Right cardiac atrium (tissue), 5 donors: ENCODE measurements around the gene RNU5B-1. TPM values are rescaled to one million over a fixed set of nuclear protein-coding genes. Genes with fewer than 3 reads are reported as not detected.

Experiments
- ATAC-seq, 2 donors: fragments of 200-7000 bp; cut with Tn5 transposase; one replicate each; pipeline versions ENCODE4 v1.8.0 to v1.9.1; 2020; ENCODE audit warnings: moderate library complexity in 2 of 2, mild to moderate bottlenecking in 1 of 2
- DNase-seq, 3 donors: peaks; one replicate each; pipeline ENCODE4 v3.0.0-alpha.2; 2020
- H3K27ac ChIP-seq: one replicate; pipeline ENCODE4 v1.5.1; 2013; ENCODE audit warnings: mild to moderate bottlenecking, low read length, control low read depth, moderate library complexity
- H3K27me3 ChIP-seq: one replicate; pipeline ENCODE4 v1.6.1; 2013; ENCODE audit not compliant: control insufficient read depth, insufficient read depth
- H3K4me1 ChIP-seq: one replicate; pipeline ENCODE4 v1.6.1; 2013; ENCODE audit warnings: low read length; ENCODE audit not compliant: control insufficient read depth, insufficient read depth
- H3K4me3 ChIP-seq: one replicate; pipeline ENCODE4 v1.5.1; 2013; ENCODE audit warnings: low read length, control low read depth
- H3K9me3 ChIP-seq: one replicate; pipeline ENCODE4 v1.6.1; 2013; ENCODE audit warnings: low read length; ENCODE audit not compliant: control insufficient read depth
- WGBS: extraction: QIAGEN DNeasy Blood & Tissue Kit; methylation state at CpG from one replicate; pipeline ENCODE4 v1.1.7; 2013; 5-methylcytosine and 5-hydroxymethylcytosine counted together
- intact Hi-C, 4 donors: fragments of 100-400 bp; cut with DNase I; formaldehyde crosslinking; loops; one replicate each; pipeline versions ENCODE4 v1.11.0 to v1.14.0; 2022 to 2023
- polyA plus RNA-seq: library from polyadenylated mRNA; stranded (reverse); fragments of 200-250 nt; gene quantifications from one replicate; pipeline ENCODE4 v1.2.3, GENCODE V29; 2013
- total RNA-seq, 4 donors: library from RNA; stranded (reverse); fragmentation: NEBNext Ultra II Directional; extraction: Animal tissue kit (Norgen Biotek cat#: 25700); gene quantifications; one replicate each; pipeline ENCODE4 v1.2.1, GENCODE V29; 2021
- donor health status: healthy with polysubstance abuse.
- donor health status: DM: no; HTN: yes; CAD: no.
- donor health status: DM: no; HTN: no; CAD: no.
- donor health status: DM: no; HTN: yes; CAD: no; lungs with severe emphysema.
- donor health status: DM: yes; HTN: yes; CAD: no.

Gene RNU5B-1
- total and polyA plus RNA-seq, 5 donors = 16.9 to 71.0 (median 42.7) TPM; not detected in 1

GRCh38 chr15:65335278-65336055, 31.0 kb downstream of the RNU5B-1 start:
- H3K4me3 ChIP-seq = no peak overlapping the region
- DNase-seq = no peak
- no peaks in the 10 kb centered on the region for H3K9me3 ChIP-seq
- 92% methylated on average over 19 of the region's 19 CpGs for WGBS
- intact Hi-C loops = no loop called here
- no peak overlapping the region for H3K27ac ChIP-seq
- ATAC-seq = no peak
- H3K27me3 ChIP-seq = no peaks in the 10 kb centered on the region
- H3K4me1 ChIP-seq = no peaks in the 10 kb centered on the region

DNA sequence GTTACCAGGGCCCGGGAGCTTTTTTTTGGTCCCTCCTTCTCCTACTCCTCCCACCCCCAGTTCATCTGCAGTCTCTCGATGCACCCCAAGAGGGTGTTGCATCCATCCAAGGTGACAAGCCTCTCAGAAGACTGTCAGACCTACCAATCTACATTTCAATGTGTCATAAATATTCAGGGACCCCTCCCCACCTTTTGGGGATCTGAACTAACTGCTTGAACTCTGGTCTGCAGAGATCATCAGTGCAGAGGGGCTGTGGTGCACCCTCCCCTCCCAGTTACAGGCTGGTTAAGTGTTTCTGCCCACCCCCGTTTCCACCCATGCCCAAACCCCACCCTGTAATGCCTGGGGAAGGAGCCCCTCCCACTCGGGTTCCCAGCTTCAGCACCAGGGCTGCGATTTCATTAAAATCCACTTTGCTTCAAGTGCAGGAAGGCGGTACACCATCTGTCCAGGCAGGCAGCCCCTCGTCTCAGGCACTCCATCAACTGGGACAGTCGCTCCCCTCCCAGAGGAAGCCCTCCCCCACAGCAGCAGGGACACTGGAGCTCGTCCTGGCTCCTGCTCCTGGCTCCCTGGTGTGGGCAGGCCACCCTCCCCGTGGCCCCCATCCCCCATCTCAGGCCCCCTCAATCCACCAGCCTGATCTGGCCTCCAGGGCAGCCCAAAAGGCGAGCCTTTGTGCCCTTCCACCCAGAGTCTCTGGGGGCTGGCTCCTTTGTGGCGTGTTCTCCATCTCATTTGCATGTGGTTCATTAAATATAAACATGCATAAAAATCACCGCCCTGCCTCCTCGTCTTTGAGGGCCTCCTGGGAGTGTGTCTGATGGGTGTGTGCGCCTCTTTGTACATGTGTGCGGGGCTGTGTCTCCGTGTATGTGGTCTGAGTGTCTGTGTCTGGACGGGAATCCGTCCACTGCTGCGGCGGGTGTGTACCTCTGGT, 32.3 kb downstream of the RNU5B-1 start:
- no peak for ATAC-seq
- Histone ChIP-seq H3K9me3 (no peaks in the 10 kb centered on the region), H3K4me3 (no peak overlapping the region), H3K4me1 (no peaks in the 10 kb centered on the region), H3K27ac (no peak overlapping the region), H3K27me3 (no peaks in the 10 kb centered on the region)
- WGBS = 69% methylated on average over 21 of the region's 21 CpGs
- no peak for DNase-seq
- intact Hi-C loops = no loop called here

GRCh38 chr15:65337436-65338070, 33.1 kb downstream of the RNU5B-1 start:
- no peaks in the 10 kb centered on the region for H3K9me3 ChIP-seq
- no peak overlapping the region for H3K27ac ChIP-seq
- intact Hi-C loops = no loop called here
- H3K4me3 ChIP-seq = no peak overlapping the region
- DNase-seq (no peak), ATAC-seq (no peak)
- no peaks in the 10 kb centered on the region for H3K4me1 ChIP-seq
- 69% methylated on average over 6 of the region's 6 CpGs for WGBS
- H3K27me3 ChIP-seq = no peaks in the 10 kb centered on the region

- intact Hi-C loops = no loop called here
- H3K4me1 ChIP-seq = no peaks in the 10 kb centered on the region
- no peak overlapping the region for H3K27ac ChIP-seq
- DNase-seq = no peak
- no peaks in the 10 kb centered on the region for H3K9me3 ChIP-seq
- 82% methylated on average over 3 of the region's 3 CpGs for WGBS
- H3K4me3 ChIP-seq = no peak overlapping the region
- H3K27me3 ChIP-seq = no peaks in the 10 kb centered on the region
- no peak for ATAC-seq
Measured at GRCh38 chr15:65338366-65338765, 33.9 kb downstream of the RNU5B-1 start.

- 94% methylated on average over 8 of the region's 8 CpGs for WGBS
Measured at GRCh38 chr15:65338823-65339222, 34.3 kb downstream of the RNU5B-1 start.

DNA sequence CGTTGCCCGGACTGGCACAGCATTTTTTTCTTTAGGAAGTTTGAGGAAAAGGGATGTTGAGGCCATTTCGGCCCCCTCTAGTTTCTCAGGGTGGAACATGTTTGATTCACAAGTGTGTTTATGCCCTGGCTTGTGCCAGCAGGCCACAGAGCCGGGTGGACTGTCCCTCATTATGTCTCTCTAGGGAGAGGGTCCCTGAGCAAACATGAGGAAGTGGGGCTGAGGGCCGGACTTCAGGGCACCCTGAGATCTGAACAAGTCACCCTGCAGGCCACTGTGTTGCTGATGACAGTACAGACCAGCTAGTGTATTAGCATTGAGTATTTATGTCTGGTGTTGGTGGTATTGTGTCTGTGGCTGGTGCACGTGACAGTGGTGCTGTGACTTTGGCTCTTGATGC, 34.9 kb downstream of the RNU5B-1 start:
- DNase-seq = no peak
- WGBS = 82% methylated on average over 6 of the region's 6 CpGs
- Histone ChIP-seq H3K4me1 (no peaks in the 10 kb centered on the region), H3K27me3 (no peaks in the 10 kb centered on the region), H3K4me3 (no peak overlapping the region), H3K27ac (no peak overlapping the region), H3K9me3 (no peaks in the 10 kb centered on the region)
- ATAC-seq = no peak
- intact Hi-C loops = no loop called here

More at GRCh38 chr15:65338823-65339222, 34.3 kb downstream of the RNU5B-1 start:
- Histone ChIP-seq H3K27me3 (no peaks in the 10 kb centered on the region), H3K27ac (no peak overlapping the region), H3K4me1 (no peaks in the 10 kb centered on the region), H3K9me3 (no peaks in the 10 kb centered on the region), H3K4me3 (no peak overlapping the region)
- intact Hi-C loops = no loop called here
- DNase-seq = no peak
- no peak for ATAC-seq

GRCh38 chr15:65339920-65340319, 35.4 kb downstream of the RNU5B-1 start:
- Histone ChIP-seq H3K4me1 (no peaks in the 10 kb centered on the region), H3K9me3 (no peaks in the 10 kb centered on the region), H3K4me3 (no peak overlapping the region), H3K27me3 (no peaks in the 10 kb centered on the region), H3K27ac (no peak overlapping the region)
- DNase-seq (no peak), ATAC-seq (no peak)
- 57% methylated on average over 7 of the region's 7 CpGs for WGBS
- intact Hi-C loops = no loop called here

GRCh38 chr15:65342493-65342892, 38.0 kb downstream of the RNU5B-1 start:
- intact Hi-C loops = no loop called here
- ATAC-seq (no peak), DNase-seq (no peak)
- Histone ChIP-seq H3K27me3 (no peaks in the 10 kb centered on the region), H3K9me3 (no peaks in the 10 kb centered on the region), H3K4me3 (no peak overlapping the region), H3K4me1 (no peaks in the 10 kb centered on the region), H3K27ac (no peak overlapping the region)
- 89% methylated on average over 9 of the region's 9 CpGs for WGBS

DNA sequence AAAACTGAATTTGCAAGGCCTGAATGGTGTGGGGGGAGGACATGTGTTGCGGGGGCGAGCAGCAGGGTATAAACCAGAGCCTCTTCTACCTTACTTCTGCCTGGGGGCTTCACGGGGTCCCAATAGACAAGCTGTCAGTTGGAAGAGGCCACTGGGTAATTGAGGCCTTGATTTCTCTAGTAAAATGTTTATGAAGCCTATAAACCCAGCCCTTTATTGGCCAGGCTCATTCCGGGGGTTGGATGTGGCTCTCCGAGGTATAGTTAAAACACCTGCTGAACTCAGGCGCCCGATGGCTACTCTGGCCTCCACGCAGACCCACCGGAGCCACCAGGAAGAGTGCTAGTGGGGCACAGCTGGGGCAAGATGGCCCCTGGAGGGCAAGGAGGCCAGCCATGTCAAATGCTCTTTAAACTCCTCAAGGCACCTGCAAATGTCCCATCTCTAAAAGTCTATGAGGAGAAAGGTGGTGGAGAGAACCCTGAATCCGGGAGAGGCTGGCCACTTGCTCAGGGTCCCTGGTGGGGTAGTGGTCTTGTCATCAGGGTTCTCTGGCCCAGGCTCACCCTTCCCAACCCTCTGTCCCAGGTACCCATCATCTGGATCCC, 39.0 kb downstream of the RNU5B-1 start:
- 92% methylated on average over 10 of the region's 10 CpGs for WGBS
- Histone ChIP-seq H3K4me1 (no peaks in the 10 kb centered on the region), H3K9me3 (no peaks in the 10 kb centered on the region), H3K4me3 (no peak overlapping the region), H3K27me3 (no peaks in the 10 kb centered on the region), H3K27ac (no peak overlapping the region)
- intact Hi-C loops = no loop called here
- DNase-seq = no peak
- no peak for ATAC-seq

- Histone ChIP-seq H3K4me1 (no peaks in the 10 kb centered on the region), H3K9me3 (no peaks in the 10 kb centered on the region), H3K4me3 (no peak overlapping the region), H3K27ac (no peak overlapping the region), H3K27me3 (no peaks in the 10 kb centered on the region)
- ATAC-seq (no peak), DNase-seq (no peak)
- WGBS = 93% methylated on average over 8 of the region's 8 CpGs
- intact Hi-C loops = no loop called here
Measured at GRCh38 chr15:65344214-65344913, 39.9 kb downstream of the RNU5B-1 start.
